CD14-positive monocyte (primary cell): ENCODE data around the gene ZFYVE28. TPM values are rescaled to one million over a fixed set of nuclear protein-coding genes. Genes with fewer than 3 reads are reported as not detected.

ENCODE experiments used
- DNase-seq, 3 donors: peaks; one replicate each; pipeline ENCODE4 v3.0.0-alpha.2; 2011 to 2022
- H2AFZ ChIP-seq: 2 replicates; pipeline ENCODE4 v1.6.0; 2012; ENCODE audit warnings: mild to moderate bottlenecking, low read depth, low read length, inconsistent platforms; ENCODE audit not compliant: insufficient read depth, poor library complexity, severe bottlenecking
- H3K27ac ChIP-seq, 2 donors: 1 replicate in 1 of 2; 2 replicates in 1 of 2; pipeline ENCODE4 v1.5.1; 2012 to 2013; ENCODE audit warnings: low read length in 2 of 2, control low read depth in 1 of 2, inconsistent platforms in 1 of 2, low read depth in 1 of 2, mild to moderate bottlenecking in 1 of 2
- H3K27me3 ChIP-seq, 2 donors: one replicate each; pipeline versions ENCODE4 v1.6.0 to v1.6.1; 2011 to 2013; ENCODE audit warnings: low read length in 2 of 2; ENCODE audit not compliant: control insufficient read depth in 2 of 2, insufficient read depth in 2 of 2
- H3K36me3 ChIP-seq, 2 donors: replicated peaks in 1 of 2; 1 replicate in 1 of 2; 2 replicates in 1 of 2; pipeline versions ENCODE4 v1.5.1 to v1.6.1; 2012 to 2013; ENCODE audit warnings: low read length in 2 of 2, control low read depth in 1 of 2, inconsistent platforms in 1 of 2, mild to moderate bottlenecking in 1 of 2; ENCODE audit not compliant: insufficient read depth in 2 of 2, control insufficient read depth in 1 of 2
- H3K4me1 ChIP-seq, 2 donors: 1 replicate in 1 of 2; 2 replicates in 1 of 2; pipeline versions ENCODE4 v1.5.1 to v1.6.1; 2012 to 2013; ENCODE audit warnings: low read length in 2 of 2, control low read depth in 1 of 2, inconsistent platforms in 1 of 2, mild to moderate bottlenecking in 1 of 2, moderate library complexity in 1 of 2; ENCODE audit not compliant: insufficient read depth in 2 of 2, control insufficient read depth in 1 of 2
- H3K4me2 ChIP-seq: replicated peaks from 2 replicates; pipeline ENCODE3; 2012; ENCODE audit warnings: low read length, moderate library complexity, mild to moderate bottlenecking; ENCODE audit not compliant: poor library complexity, severe bottlenecking; ENCODE audit errors: extremely low read depth
- H3K4me3 ChIP-seq, 3 experiments: fragments of 200-600 bp in 1 of 3; sonication (generic) in 1 of 3; replicated peaks in 1 of 3; 1 replicate in 2 of 3; 2 replicates in 1 of 3; pipeline ENCODE4 v1.5.1; 2011 to 2013; ENCODE audit warnings: low read length in 3 of 3, mild to moderate bottlenecking in 3 of 3, control low read depth in 2 of 3, low read depth in 2 of 3, inconsistent platforms in 1 of 3, moderate library complexity in 1 of 3
- H3K79me2 ChIP-seq: 2 replicates; pipeline ENCODE4 v1.6.0; 2012; ENCODE audit warnings: mild to moderate bottlenecking, control low read depth, inconsistent platforms, low read length, moderate library complexity; ENCODE audit not compliant: insufficient read depth
- H3K9ac ChIP-seq: 2 replicates; pipeline ENCODE4 v1.6.0; 2017; ENCODE audit warnings: low read length, mild to moderate bottlenecking; ENCODE audit not compliant: insufficient read depth, poor library complexity, severe bottlenecking
- H3K9me3 ChIP-seq, 2 donors: replicated peaks in 1 of 2; 1 replicate in 1 of 2; 2 replicates in 1 of 2; pipeline versions ENCODE4 v1.5.1 to v1.6.1; 2012 to 2013; ENCODE audit warnings: low read length in 2 of 2, control low read depth in 1 of 2; ENCODE audit not compliant: control insufficient read depth in 1 of 2, insufficient read depth in 1 of 2
- H4K20me1 ChIP-seq: 2 replicates; pipeline ENCODE4 v1.6.0; 2012; ENCODE audit warnings: mild to moderate bottlenecking, low read length, control low read depth, moderate library complexity; ENCODE audit not compliant: insufficient read depth
- H3K27ac Mint-ChIP-seq, 7 donors: one replicate each; pipeline ENCODE4 v1.8.0; 2020; ENCODE audit warnings: mild to moderate bottlenecking in 7 of 7, mixed read lengths in 7 of 7, moderate library complexity in 6 of 7, inconsistent platforms in 2 of 7
- H3K27me3 Mint-ChIP-seq, 3 donors: one replicate each; pipeline ENCODE4 v1.8.0; 2021 to 2022; ENCODE audit warnings: low read depth in 3 of 3, mild to moderate bottlenecking in 3 of 3, mixed read lengths in 3 of 3, moderate library complexity in 3 of 3, inconsistent platforms in 1 of 3
- H3K36me3 Mint-ChIP-seq, 2 donors: one replicate each; pipeline ENCODE4 v1.8.0; 2020; ENCODE audit warnings: mixed read lengths in 2 of 2, inconsistent platforms in 1 of 2, mild to moderate bottlenecking in 1 of 2
- H3K4me1 Mint-ChIP-seq: one replicate; pipeline ENCODE4 v1.8.0; 2020; ENCODE audit warnings: mild to moderate bottlenecking, mixed read lengths
- H3K4me3 Mint-ChIP-seq, 2 donors: one replicate each; pipeline ENCODE4 v1.8.0; 2020; ENCODE audit warnings: mild to moderate bottlenecking in 2 of 2, mixed read lengths in 2 of 2, moderate library complexity in 1 of 2
- H3K9me3 Mint-ChIP-seq, 7 donors: one replicate each; pipeline ENCODE4 v1.8.0; 2020 to 2022; ENCODE audit warnings: mixed read lengths in 7 of 7, mild to moderate bottlenecking in 6 of 7, moderate library complexity in 6 of 7, inconsistent platforms in 2 of 7
- WGBS: methylation state at CpG from one replicate; pipeline ENCODE4 v1.1.5; 2013; ENCODE audit warnings: missing lambda C conversion rate; ENCODE audit not compliant: insufficient coverage; 5-methylcytosine and 5-hydroxymethylcytosine counted together
- intact Hi-C, 2 donors: fragments of 100-400 bp; cut with micrococcal nuclease; formaldehyde crosslinking; loops; one replicate each; pipeline versions ENCODE4 v1.15.0 to v1.15.1; 2023
- polyA plus RNA-seq, 3 donors: library from polyadenylated mRNA; depleted of rRNA in 1 of 3; unstranded in 2 of 3; stranded (reverse) in 1 of 3; fragments of 300-500 nt in 2 of 3; fragments of >200 nt in 1 of 3; fragmentation: Illumina TruSeq in 2 of 3; gene quantifications; 1 replicate in 2 of 3; 2 replicates in 1 of 3; pipeline ENCODE4 v1.2.3, GENCODE V29; 2012 to 2021
- TF ChIP-seq, protein P1 (sequence below): fragments of 200-600 bp; IDR thresholded peaks from one replicate; pipeline ENCODE4 v1.8.0; 2022; ENCODE audit warnings: antibody characterized with exemption, mild to moderate bottlenecking

Gene ZFYVE28
- polyA plus RNA-seq, 3 donors, result 1.0 to 4.4 (median 1.1) TPM

DNA sequence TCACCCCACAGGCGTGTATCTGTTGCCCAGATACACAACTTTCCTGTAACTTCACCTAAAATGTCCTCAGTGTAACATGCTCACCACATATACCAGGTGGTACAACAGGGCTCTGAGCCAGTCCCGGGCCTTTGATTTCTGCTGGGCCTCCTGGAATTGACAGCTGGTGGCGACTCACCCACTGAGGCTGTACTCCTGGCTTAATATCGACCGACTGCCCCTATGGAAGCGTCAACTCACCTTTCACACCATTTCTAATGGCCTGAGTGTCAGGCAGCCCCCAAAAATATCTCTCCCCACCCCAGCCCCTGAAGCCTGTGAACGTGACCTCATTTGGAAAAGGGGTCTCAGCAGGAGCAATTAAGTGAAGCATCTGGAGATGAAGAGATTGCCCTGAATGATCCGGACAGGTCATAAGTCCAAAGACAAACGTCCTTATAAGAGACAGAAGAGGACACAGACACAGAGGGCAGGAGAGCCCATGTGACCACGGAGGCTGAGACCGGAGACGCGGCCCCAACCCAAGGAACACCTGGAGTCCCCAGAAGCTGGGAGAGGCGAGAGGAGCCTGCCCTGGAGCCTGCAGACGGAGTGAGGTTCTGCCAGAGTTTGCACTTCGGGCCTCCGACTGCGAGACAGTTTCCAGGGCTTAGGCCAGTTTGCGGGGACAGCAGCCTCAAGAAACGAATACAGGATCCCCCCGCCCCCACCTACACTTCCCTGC, 144.0 kb downstream of the ZFYVE28 start:
- intact Hi-C loops, result no loop called here
- H3K27ac Mint-ChIP-seq, result no peak overlapping the region
- DNase-seq, result no peak

DNA sequence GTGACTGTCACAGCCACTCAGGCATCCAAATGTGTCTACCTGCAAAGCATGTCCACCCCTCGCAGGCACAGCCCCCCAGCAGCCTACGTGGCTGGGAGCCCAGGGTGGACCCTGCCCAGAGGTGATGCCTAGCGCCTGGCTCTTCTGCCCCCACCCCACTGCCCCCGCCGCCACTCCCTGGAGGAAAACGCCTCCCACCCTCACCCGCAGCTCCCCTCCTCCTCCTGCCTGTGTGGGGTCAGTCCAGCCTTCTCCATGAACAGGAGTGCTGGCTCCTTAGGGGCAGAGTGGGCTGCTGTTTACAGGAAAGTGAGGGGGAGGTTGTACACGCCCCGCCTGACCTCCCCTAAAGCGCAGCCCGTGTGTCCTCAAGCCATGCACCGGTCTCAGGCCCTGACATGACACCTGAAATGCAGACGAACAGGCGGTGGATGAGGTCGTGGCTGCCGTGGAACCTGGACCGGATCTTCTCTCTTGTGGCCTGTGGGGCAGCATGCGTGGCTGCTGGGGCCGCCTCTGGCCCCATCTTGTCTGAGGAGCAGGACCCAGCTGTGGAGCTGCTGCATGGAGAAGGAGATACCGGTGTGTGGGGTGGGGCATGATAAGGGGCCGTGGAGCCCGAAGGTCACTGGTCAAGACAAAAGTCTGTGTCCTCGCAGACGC, 144.7 kb downstream of the ZFYVE28 start:
- no peaks in the 10 kb centered on the region for H3K4me1 ChIP-seq
- TF ChIP-seq, protein P1, sequence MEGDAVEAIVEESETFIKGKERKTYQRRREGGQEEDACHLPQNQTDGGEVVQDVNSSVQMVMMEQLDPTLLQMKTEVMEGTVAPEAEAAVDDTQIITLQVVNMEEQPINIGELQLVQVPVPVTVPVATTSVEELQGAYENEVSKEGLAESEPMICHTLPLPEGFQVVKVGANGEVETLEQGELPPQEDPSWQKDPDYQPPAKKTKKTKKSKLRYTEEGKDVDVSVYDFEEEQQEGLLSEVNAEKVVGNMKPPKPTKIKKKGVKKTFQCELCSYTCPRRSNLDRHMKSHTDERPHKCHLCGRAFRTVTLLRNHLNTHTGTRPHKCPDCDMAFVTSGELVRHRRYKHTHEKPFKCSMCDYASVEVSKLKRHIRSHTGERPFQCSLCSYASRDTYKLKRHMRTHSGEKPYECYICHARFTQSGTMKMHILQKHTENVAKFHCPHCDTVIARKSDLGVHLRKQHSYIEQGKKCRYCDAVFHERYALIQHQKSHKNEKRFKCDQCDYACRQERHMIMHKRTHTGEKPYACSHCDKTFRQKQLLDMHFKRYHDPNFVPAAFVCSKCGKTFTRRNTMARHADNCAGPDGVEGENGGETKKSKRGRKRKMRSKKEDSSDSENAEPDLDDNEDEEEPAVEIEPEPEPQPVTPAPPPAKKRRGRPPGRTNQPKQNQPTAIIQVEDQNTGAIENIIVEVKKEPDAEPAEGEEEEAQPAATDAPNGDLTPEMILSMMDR, result no peak
- 93% methylated on average over 16 of the region's 24 CpGs for WGBS
- no peak overlapping the region for H3K4me3 ChIP-seq
- no peak overlapping the region for H3K27ac ChIP-seq
- Mint-ChIP-seq H3K9me3 (no peaks in the 10 kb centered on the region), H3K27ac (no peak overlapping the region), H3K4me3 (no peak overlapping the region), H3K27me3 (peaks cover 0 to 1% (median 0%) of the 10 kb centered on the region in 3 donors), H3K36me3 (no peaks in the 10 kb centered on the region), H3K4me1 (no peaks in the 10 kb centered on the region)
- H3K79me2 ChIP-seq, result no peaks in the 10 kb centered on the region
- H2AFZ ChIP-seq, result no peak overlapping the region
- no peak overlapping the region for H3K4me2 ChIP-seq
- intact Hi-C loops, result no loop called here
- H3K27me3 ChIP-seq, result no peaks in the 10 kb centered on the region
- H3K9me3 ChIP-seq, result no peaks in the 10 kb centered on the region
- H3K36me3 ChIP-seq, result no peaks in the 10 kb centered on the region
- H4K20me1 ChIP-seq, result no peaks in the 10 kb centered on the region
- no peak for DNase-seq
- H3K9ac ChIP-seq, result no peak overlapping the region

More for the DNA sequence above, 144.0 kb downstream of the ZFYVE28 start:
- Mint-ChIP-seq H3K9me3 (no peaks in the 10 kb centered on the region), H3K4me1 (no peaks in the 10 kb centered on the region), H3K4me3 (no peak overlapping the region), H3K36me3 (no peaks in the 10 kb centered on the region), H3K27me3 (peaks cover 0 to 1% (median 0%) of the 10 kb centered on the region in 3 donors)
- WGBS, result 94% methylated on average over 16 of the region's 21 CpGs
- Histone ChIP-seq H4K20me1 (no peaks in the 10 kb centered on the region), H3K9ac (no peak overlapping the region), H3K4me3 (no peak overlapping the region), H2AFZ (no peak overlapping the region), H3K36me3 (no peaks in the 10 kb centered on the region), H3K27ac (no peak overlapping the region), H3K9me3 (no peaks in the 10 kb centered on the region), H3K79me2 (no peaks in the 10 kb centered on the region), H3K27me3 (no peaks in the 10 kb centered on the region), H3K4me2 (no peak overlapping the region), H3K4me1 (no peaks in the 10 kb centered on the region)
- TF ChIP-seq, protein P1, result no peak
